ENCODE measurements around the gene MYLK.

MYLK gene

DNA sequence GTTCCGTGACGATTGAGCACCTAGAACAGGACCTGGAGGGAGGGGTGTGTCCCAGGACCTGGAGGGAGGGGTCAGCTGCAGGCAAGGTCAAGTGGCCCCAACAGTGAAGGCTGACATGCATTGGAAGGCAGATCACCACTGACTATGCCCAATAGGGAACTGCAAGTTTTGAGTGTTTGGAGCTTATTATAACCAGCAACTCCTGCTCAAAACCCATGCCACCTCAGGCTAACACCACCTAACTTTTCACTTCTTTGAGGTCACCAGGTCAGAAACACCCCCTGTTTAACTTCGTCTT lies 93.1 kb downstream of the MYLK start:
- Histone ChIP-seq H3K9ac (ENCODE audit: low read length) (no peak overlapping the region), H3K4me3 (ENCODE audit: low read length) (no peak overlapping the region), H3K27me3 (replicated peaks; ENCODE audit: control insufficient read depth, insufficient read depth, low read length) (no peaks in the 10 kb centered on the region), H3K36me3 (ENCODE audit: control insufficient read depth, insufficient read depth, low read length, severe bottlenecking) (peaks cover 24% of the 10 kb centered on the region), H3K9me3 (ENCODE audit: control insufficient read depth, low read length) (no peaks in the 10 kb centered on the region), H3K4me1 (ENCODE audit: control insufficient read depth, insufficient read depth, low read length) (peaks cover 24% of the 10 kb centered on the region)
- no peak for DNase-seq (ENCODE audit: low read depth)

GRCh38 chr3:123790254-123791072 lies 93.7 kb downstream of the MYLK start:
- peaks cover 24% of the 10 kb centered on the region for H3K36me3 ChIP-seq (ENCODE audit: control insufficient read depth, insufficient read depth, low read length, severe bottlenecking)
- H3K27me3 ChIP-seq (replicated peaks; ENCODE audit: control insufficient read depth, insufficient read depth, low read length), result no peaks in the 10 kb centered on the region
- H3K4me1 ChIP-seq (ENCODE audit: control insufficient read depth, insufficient read depth, low read length), result peaks cover 24% of the 10 kb centered on the region
- no peaks in the 10 kb centered on the region for H3K9me3 ChIP-seq (ENCODE audit: control insufficient read depth, low read length)
- DNase-seq (ENCODE audit: low read depth), result peak; percentile 53
- H3K4me3 ChIP-seq (ENCODE audit: low read length), result no peak overlapping the region
- H3K9ac ChIP-seq (ENCODE audit: low read length), result no peak overlapping the region

DNA sequence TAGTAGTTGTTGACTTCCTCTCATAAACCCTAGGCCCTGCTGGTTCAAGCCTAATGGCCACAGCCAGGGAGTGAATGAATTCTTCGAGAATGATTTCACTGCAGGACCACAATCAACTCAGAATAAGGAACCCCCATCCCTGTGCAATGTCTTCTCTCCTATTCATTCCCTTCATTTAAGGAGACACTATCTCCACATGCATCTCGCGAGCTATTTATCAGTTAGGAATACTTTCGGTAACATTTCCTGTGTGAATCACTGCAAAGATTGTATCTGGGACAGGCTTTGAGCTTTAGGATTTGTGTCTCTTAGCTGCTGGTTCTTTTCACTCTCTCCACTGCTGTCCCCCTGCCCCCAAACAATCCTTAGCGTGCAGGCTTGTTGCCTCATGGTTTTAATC lies 94.4 kb downstream of the MYLK start:
- H3K4me1 ChIP-seq (ENCODE audit: control insufficient read depth, insufficient read depth, low read length), result peaks cover 24% of the 10 kb centered on the region
- no peak overlapping the region for H3K9ac ChIP-seq (ENCODE audit: low read length)
- no peaks in the 10 kb centered on the region for H3K9me3 ChIP-seq (ENCODE audit: control insufficient read depth, low read length)
- no peak overlapping the region for H3K4me3 ChIP-seq (ENCODE audit: low read length)
- no peaks in the 10 kb centered on the region for H3K27me3 ChIP-seq (replicated peaks; ENCODE audit: control insufficient read depth, insufficient read depth, low read length)
- H3K36me3 ChIP-seq (ENCODE audit: control insufficient read depth, insufficient read depth, low read length, severe bottlenecking), result peaks cover 24% of the 10 kb centered on the region
- peak; percentile 86 for DNase-seq (ENCODE audit: low read depth)

GRCh38 chr3:123789160-123789559 lies 95.0 kb downstream of the MYLK start:
- Histone ChIP-seq H3K36me3 (ENCODE audit: control insufficient read depth, insufficient read depth, low read length, severe bottlenecking) (peaks cover 24% of the 10 kb centered on the region), H3K4me1 (ENCODE audit: control insufficient read depth, insufficient read depth, low read length) (peaks cover 24% of the 10 kb centered on the region), H3K4me3 (ENCODE audit: low read length) (no peak overlapping the region), H3K27me3 (replicated peaks; ENCODE audit: control insufficient read depth, insufficient read depth, low read length) (no peaks in the 10 kb centered on the region), H3K9ac (ENCODE audit: low read length) (no peak overlapping the region), H3K9me3 (ENCODE audit: control insufficient read depth, low read length) (no peaks in the 10 kb centered on the region)
- no peak for DNase-seq (ENCODE audit: low read depth)

- Histone ChIP-seq H3K4me3 (ENCODE audit: low read length) (no peak overlapping the region), H3K27me3 (replicated peaks; ENCODE audit: control insufficient read depth, insufficient read depth, low read length) (no peaks in the 10 kb centered on the region), H3K9me3 (ENCODE audit: control insufficient read depth, low read length) (no peaks in the 10 kb centered on the region), H3K9ac (ENCODE audit: low read length) (no peak overlapping the region), H3K36me3 (ENCODE audit: control insufficient read depth, insufficient read depth, low read length, severe bottlenecking) (peaks cover 24% of the 10 kb centered on the region), H3K4me1 (ENCODE audit: control insufficient read depth, insufficient read depth, low read length) (peaks cover 28% of the 10 kb centered on the region)
- no peak for DNase-seq (ENCODE audit: low read depth)
These were observed 95.4 kb downstream of the MYLK start for GRCh38 chr3:123788710-123789109.

GRCh38 chr3:123787133-123787532 lies 97.0 kb downstream of the MYLK start:
- no peaks in the 10 kb centered on the region for H3K9me3 ChIP-seq (ENCODE audit: control insufficient read depth, low read length)
- H3K4me1 ChIP-seq (ENCODE audit: control insufficient read depth, insufficient read depth, low read length), result peaks cover 35% of the 10 kb centered on the region
- no peaks in the 10 kb centered on the region for H3K27me3 ChIP-seq (replicated peaks; ENCODE audit: control insufficient read depth, insufficient read depth, low read length)
- H3K36me3 ChIP-seq (ENCODE audit: control insufficient read depth, insufficient read depth, low read length, severe bottlenecking), result peaks cover 24% of the 10 kb centered on the region
- no peak overlapping the region for H3K9ac ChIP-seq (ENCODE audit: low read length)
- no peak overlapping the region for H3K4me3 ChIP-seq (ENCODE audit: low read length)
- no peak for DNase-seq (ENCODE audit: low read depth)

- H3K9ac ChIP-seq (ENCODE audit: low read length), result no peak overlapping the region
- H3K4me3 ChIP-seq (ENCODE audit: low read length), result no peak overlapping the region
- no peak for DNase-seq (ENCODE audit: low read depth)
- H3K36me3 ChIP-seq (ENCODE audit: control insufficient read depth, insufficient read depth, low read length, severe bottlenecking), result peaks cover 21% of the 10 kb centered on the region
- no peaks in the 10 kb centered on the region for H3K27me3 ChIP-seq (replicated peaks; ENCODE audit: control insufficient read depth, insufficient read depth, low read length)
- H3K9me3 ChIP-seq (ENCODE audit: control insufficient read depth, low read length), result no peaks in the 10 kb centered on the region
- H3K4me1 ChIP-seq (ENCODE audit: control insufficient read depth, insufficient read depth, low read length), result peaks cover 20% of the 10 kb centered on the region
These were observed 98.5 kb downstream of the MYLK start for GRCh38 chr3:123785602-123786001.

DNA sequence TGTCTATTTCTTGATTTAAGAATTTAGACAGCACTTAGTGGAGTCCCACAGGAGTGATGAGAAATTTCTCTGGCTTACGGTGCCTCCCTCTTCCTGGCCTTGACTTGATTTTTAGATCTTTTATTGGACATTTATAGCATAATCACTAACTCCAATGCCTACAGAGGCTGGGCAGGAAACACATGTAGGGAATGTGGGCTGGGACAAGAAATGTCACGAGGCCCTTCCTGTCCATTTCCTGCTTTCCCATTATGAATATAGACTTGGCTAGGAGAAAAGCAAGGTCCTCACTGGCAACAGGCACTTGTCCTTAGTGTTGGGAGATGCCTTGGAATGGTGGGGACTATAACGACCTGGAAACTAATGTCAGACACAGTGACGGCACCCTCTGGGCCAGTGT lies 100.3 kb downstream of the MYLK start:
- Histone ChIP-seq H3K36me3 (ENCODE audit: control insufficient read depth, insufficient read depth, low read length, severe bottlenecking) (peaks cover 14% of the 10 kb centered on the region), H3K27me3 (replicated peaks; ENCODE audit: control insufficient read depth, insufficient read depth, low read length) (no peaks in the 10 kb centered on the region), H3K4me1 (ENCODE audit: control insufficient read depth, insufficient read depth, low read length) (peaks cover 18% of the 10 kb centered on the region), H3K4me3 (ENCODE audit: low read length) (no peak overlapping the region), H3K9ac (ENCODE audit: low read length) (no peak overlapping the region), H3K9me3 (ENCODE audit: control insufficient read depth, low read length) (no peaks in the 10 kb centered on the region)
- no peak for DNase-seq (ENCODE audit: low read depth)

- no peak overlapping the region for H3K4me3 ChIP-seq (ENCODE audit: low read length)
- no peaks in the 10 kb centered on the region for H3K27me3 ChIP-seq (replicated peaks; ENCODE audit: control insufficient read depth, insufficient read depth, low read length)
- H3K9ac ChIP-seq (ENCODE audit: low read length), result no peak overlapping the region
- DNase-seq (ENCODE audit: low read depth), result no peak
- H3K36me3 ChIP-seq (ENCODE audit: control insufficient read depth, insufficient read depth, low read length, severe bottlenecking), result peaks cover 14% of the 10 kb centered on the region
- peaks cover 13% of the 10 kb centered on the region for H3K4me1 ChIP-seq (ENCODE audit: control insufficient read depth, insufficient read depth, low read length)
- no peaks in the 10 kb centered on the region for H3K9me3 ChIP-seq (ENCODE audit: control insufficient read depth, low read length)
These were observed 101.0 kb downstream of the MYLK start for GRCh38 chr3:123783050-123783689.

DNA sequence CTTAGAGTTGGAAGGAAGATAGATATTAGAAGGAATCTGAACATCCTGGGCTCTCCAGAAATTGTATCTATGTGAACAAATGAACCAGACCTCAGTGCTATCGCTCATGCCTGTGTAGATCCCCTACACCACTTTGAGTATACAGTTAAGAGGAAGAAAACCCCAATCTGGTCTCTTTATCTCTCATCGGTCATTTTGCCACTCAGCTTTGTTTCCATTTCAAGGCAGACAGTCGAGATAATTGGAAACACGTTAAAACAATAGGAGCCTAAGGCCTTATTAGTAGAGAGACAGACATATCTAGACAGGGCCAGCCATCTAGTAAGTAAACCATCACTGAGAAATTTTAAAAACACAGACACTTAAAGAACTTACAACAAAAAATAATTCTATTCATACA lies 101.6 kb downstream of the MYLK start:
- Histone ChIP-seq H3K4me1 (ENCODE audit: control insufficient read depth, insufficient read depth, low read length) (peaks cover 13% of the 10 kb centered on the region), H3K9me3 (ENCODE audit: control insufficient read depth, low read length) (no peaks in the 10 kb centered on the region), H3K4me3 (ENCODE audit: low read length) (no peak overlapping the region), H3K27me3 (replicated peaks; ENCODE audit: control insufficient read depth, insufficient read depth, low read length) (no peaks in the 10 kb centered on the region), H3K9ac (ENCODE audit: low read length) (no peak overlapping the region), H3K36me3 (ENCODE audit: control insufficient read depth, insufficient read depth, low read length, severe bottlenecking) (peaks cover 8% of the 10 kb centered on the region)
- peak; percentile 42 for DNase-seq (ENCODE audit: low read depth)

- Histone ChIP-seq H3K4me1 (ENCODE audit: control insufficient read depth, insufficient read depth, low read length) (peaks cover 13% of the 10 kb centered on the region), H3K4me3 (ENCODE audit: low read length) (no peak overlapping the region), H3K9me3 (ENCODE audit: control insufficient read depth, low read length) (no peaks in the 10 kb centered on the region), H3K9ac (ENCODE audit: low read length) (no peak overlapping the region), H3K36me3 (ENCODE audit: control insufficient read depth, insufficient read depth, low read length, severe bottlenecking) (peaks cover 3% of the 10 kb centered on the region), H3K27me3 (replicated peaks; ENCODE audit: control insufficient read depth, insufficient read depth, low read length) (no peaks in the 10 kb centered on the region)
- DNase-seq (ENCODE audit: low read depth), result no peak
These were observed 102.4 kb downstream of the MYLK start for GRCh38 chr3:123781571-123782275.

Data from adipocyte (in vitro differentiated cells).